PC-9 (cell line): Measurements from ENCODE around the gene ZDHHC8.

ENCODE experiments used
- CTCF ChIP-seq: fragments of 200-600 bp; sonication (generic); conservative IDR thresholded peaks from 2 replicates; pipeline ENCODE4 v1.6.1; 2017; ENCODE audit warnings: mixed run types, antibody characterized with exemption, mild to moderate bottlenecking, moderate library complexity
- EZH2 ChIP-seq: fragments of 200-600 bp; sonication (generic); IDR thresholded peaks from 2 replicates; pipeline ENCODE4 v1.8.0; 2017; ENCODE audit warnings: antibody characterized with exemption, low read depth

GRCh38 chr22:20165913-20166312 is 34.3 kb downstream of the ZDHHC8 start:
- TF ChIP-seq CTCF (no peak), EZH2 (no peak)
